GM12864 (cell line): Measurements from ENCODE around the gene CHPF.

ENCODE experiments used
- DNase-seq: peaks from one replicate; pipeline ENCODE4 v3.0.0-alpha.2; 2011; ENCODE audit warnings: low read depth
- H3K4me3 ChIP-seq: 2 replicates; pipeline ENCODE4 v1.5.1; 2011; ENCODE audit warnings: mild to moderate bottlenecking, low read depth, low read length, control low read depth
- CTCF ChIP-seq: IDR thresholded peaks from 2 replicates; pipeline ENCODE4 v1.5.1; 2011; ENCODE audit warnings: low read depth, mild to moderate bottlenecking, moderate library complexity, low read length, control low read depth, inconsistent platforms; ENCODE audit errors: missing control alignments

The CHPF gene

GRCh38 chr2:219510512-219511135, 33.0 kb downstream of the CHPF start:
- TF ChIP-seq CTCF, result no peak
- H3K4me3 ChIP-seq, result no peak overlapping the region
- DNase-seq, result no peak

- DNase-seq, result no peak
- no peak overlapping the region for H3K4me3 ChIP-seq
- TF ChIP-seq CTCF, result peak; percentile 79
Observed at GRCh38 chr2:219509780-219510511, 33.7 kb downstream of the CHPF start.

- no peak overlapping the region for H3K4me3 ChIP-seq
- no peak for TF ChIP-seq CTCF
- DNase-seq, result no peak
Observed at GRCh38 chr2:219508971-219509779, 34.4 kb downstream of the CHPF start.

- no peak overlapping the region for H3K4me3 ChIP-seq
- no peak for TF ChIP-seq CTCF
- no peak for DNase-seq
Observed at GRCh38 chr2:219508444-219508734, 35.2 kb downstream of the CHPF start.

GRCh38 chr2:219507581-219508443, 35.8 kb downstream of the CHPF start:
- DNase-seq, result no peak
- no peak for TF ChIP-seq CTCF
- H3K4me3 ChIP-seq, result no peak overlapping the region

GRCh38 chr2:219506802-219507526, 36.6 kb downstream of the CHPF start:
- no peak for DNase-seq
- TF ChIP-seq CTCF, result no peak
- no peak overlapping the region for H3K4me3 ChIP-seq
